SK-N-SH treated with all-trans-retinoic acid at 6 μM for 48 hours (cell line): ENCODE data around the gene ODAM.

Experiments used
- ESRRG ChIP-seq: fragments of 250-450 bp; sonication (Bioruptor Pico); IDR thresholded peaks from 2 replicates; pipeline ENCODE4 v1.6.1; 2021; ENCODE audit warnings: mild to moderate bottlenecking
- GLIS3 ChIP-seq: fragments of 250-450 bp; sonication (Bioruptor Pico); IDR thresholded peaks from 2 replicates; pipeline ENCODE4 v1.5.0; 2020; ENCODE audit warnings: mild to moderate bottlenecking, moderate library complexity
- SNAI2 ChIP-seq: fragments of 250-450 bp; sonication (Bioruptor Pico); IDR thresholded peaks from 2 replicates; pipeline ENCODE4 v1.5.0; 2020; ENCODE audit warnings: mild to moderate bottlenecking, moderate library complexity
- ZC3H10 ChIP-seq: fragments of 250-450 bp; sonication (Bioruptor Pico); IDR thresholded peaks from 2 replicates; pipeline ENCODE4 v1.5.1; 2021; ENCODE audit warnings: mild to moderate bottlenecking, moderate library complexity
- ZNF565 ChIP-seq: fragments of 450-650 bp; formaldehyde crosslinking; conservative IDR thresholded peaks from 2 replicates; pipeline ENCODE4 v1.5.0; 2020; ENCODE audit warnings: low read depth, mild to moderate bottlenecking, moderate library complexity
- ZNF8 ChIP-seq: fragments of 450-650 bp; formaldehyde crosslinking; IDR thresholded peaks from 2 replicates; pipeline ENCODE4 v1.5.0; 2020; ENCODE audit warnings: mild to moderate bottlenecking, moderate library complexity
- TF ChIP-seq, protein P1 (sequence below): fragments of 250-450 bp; sonication (Bioruptor Pico); IDR thresholded peaks from 2 replicates; pipeline ENCODE4 v1.5.0; 2020; ENCODE audit warnings: mild to moderate bottlenecking, moderate library complexity

Gene ODAM

GRCh38 chr4:70251945-70252277, 56.4 kb downstream of the ODAM start (continued):
- TF ChIP-seq, protein P1, sequence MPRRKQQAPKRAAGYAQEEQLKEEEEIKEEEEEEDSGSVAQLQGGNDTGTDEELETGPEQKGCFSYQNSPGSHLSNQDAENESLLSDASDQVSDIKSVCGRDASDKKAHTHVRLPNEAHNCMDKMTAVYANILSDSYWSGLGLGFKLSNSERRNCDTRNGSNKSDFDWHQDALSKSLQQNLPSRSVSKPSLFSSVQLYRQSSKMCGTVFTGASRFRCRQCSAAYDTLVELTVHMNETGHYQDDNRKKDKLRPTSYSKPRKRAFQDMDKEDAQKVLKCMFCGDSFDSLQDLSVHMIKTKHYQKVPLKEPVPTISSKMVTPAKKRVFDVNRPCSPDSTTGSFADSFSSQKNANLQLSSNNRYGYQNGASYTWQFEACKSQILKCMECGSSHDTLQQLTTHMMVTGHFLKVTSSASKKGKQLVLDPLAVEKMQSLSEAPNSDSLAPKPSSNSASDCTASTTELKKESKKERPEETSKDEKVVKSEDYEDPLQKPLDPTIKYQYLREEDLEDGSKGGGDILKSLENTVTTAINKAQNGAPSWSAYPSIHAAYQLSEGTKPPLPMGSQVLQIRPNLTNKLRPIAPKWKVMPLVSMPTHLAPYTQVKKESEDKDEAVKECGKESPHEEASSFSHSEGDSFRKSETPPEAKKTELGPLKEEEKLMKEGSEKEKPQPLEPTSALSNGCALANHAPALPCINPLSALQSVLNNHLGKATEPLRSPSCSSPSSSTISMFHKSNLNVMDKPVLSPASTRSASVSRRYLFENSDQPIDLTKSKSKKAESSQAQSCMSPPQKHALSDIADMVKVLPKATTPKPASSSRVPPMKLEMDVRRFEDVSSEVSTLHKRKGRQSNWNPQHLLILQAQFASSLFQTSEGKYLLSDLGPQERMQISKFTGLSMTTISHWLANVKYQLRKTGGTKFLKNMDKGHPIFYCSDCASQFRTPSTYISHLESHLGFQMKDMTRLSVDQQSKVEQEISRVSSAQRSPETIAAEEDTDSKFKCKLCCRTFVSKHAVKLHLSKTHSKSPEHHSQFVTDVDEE (CRISPR knock-in tag), result no peak
- no peak for TF ChIP-seq SNAI2
- no peak for TF ChIP-seq GLIS3
- TF ChIP-seq ESRRG (CRISPR knock-in tag), result no peak
- no peak for TF ChIP-seq ZC3H10
- TF ChIP-seq ZNF8 (CRISPR knock-in tag), result no peak
- TF ChIP-seq ZNF565 (CRISPR knock-in tag), result no peak
